ENCODE data around the gene PLPP3. TPM values are rescaled to one million over a fixed set of nuclear protein-coding genes. Genes with fewer than 3 reads are reported as not detected.
A peak's percentile ranks its signal among the peaks of the same experiment; 100 is the strongest.

Gene PLPP3
- total RNA-seq, 6 experiments from 2014 or later, result 47.8 to 118 (median 65.8) TPM

- peaks cover 0 to 81% (median 19%) of the 10 kb centered on the region in 4 donors for H3K4me1 ChIP-seq
- no peak for DNase-seq
- no peak overlapping the region for H3K27ac ChIP-seq
Measured at GRCh38 chr1:56539520-56539931, 39.8 kb downstream of the PLPP3 start.

DNA sequence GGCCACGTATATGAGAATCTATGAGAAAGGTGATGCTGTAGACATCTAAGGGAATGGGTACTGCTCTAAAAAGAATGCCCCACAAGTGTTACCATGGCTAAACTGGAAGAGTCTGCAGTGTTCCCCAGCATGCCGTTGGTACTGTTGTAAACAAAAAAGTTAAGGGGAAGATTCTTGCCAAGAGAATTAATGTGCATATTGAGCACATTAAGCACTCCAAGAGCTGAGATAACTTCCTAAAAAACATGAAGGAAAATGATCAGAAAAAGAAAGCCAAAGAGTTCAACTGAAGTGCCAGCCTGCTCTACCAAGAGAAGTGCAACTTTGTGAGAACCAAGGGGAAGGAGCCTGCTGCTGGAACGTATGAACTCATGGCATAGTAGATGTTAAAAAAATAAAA lies 40.8 kb downstream of the PLPP3 start:
- Histone ChIP-seq H3K27ac (no peak overlapping the region), H3K4me1 (peaks cover 0 to 78% (median 19%) of the 10 kb centered on the region in 4 donors), H3K27me3 (no peaks in the 10 kb centered on the region), H3K9me3 (no peaks in the 10 kb centered on the region), H3K36me3 (peaks cover 0 to 33% (median 11%) of the 10 kb centered on the region in 4 donors), H3K4me3 (no peak overlapping the region)
- TF ChIP-seq CTCF (IDR thresholded peaks at IDR 0.05), result no peak
- 37% methylated on average over 3 of the region's 3 CpGs for whole genome bisulfite sequencing (ENCODE audit: insufficient coverage, low coverage, low lambda C conversion rate, missing lambda C conversion rate)
- DNase-seq (no peak), ATAC-seq (no peak)
- intact Hi-C loops (cut with DNase I), result no loop called here

More at GRCh38 chr1:56539520-56539931, 39.8 kb downstream of the PLPP3 start:
- TF ChIP-seq CTCF (IDR thresholded peaks at IDR 0.05) (no peak), POLR2A (IDR thresholded peaks at IDR 0.05) (no peak)
- peak in 2 of 4 donors; percentile 6 to 22 for ATAC-seq
- intact Hi-C loops (cut with DNase I), result no loop called here
- H3K36me3 ChIP-seq, result peaks cover 0 to 23% (median 6%) of the 10 kb centered on the region in 4 donors
- 27% methylated on average over 2 of the region's 2 CpGs for WGBS (ENCODE audit: insufficient coverage, low coverage, low lambda C conversion rate, missing lambda C conversion rate)
- H3K27me3 ChIP-seq, result no peaks in the 10 kb centered on the region
- no peaks in the 10 kb centered on the region for H3K9me3 ChIP-seq
- no peak overlapping the region for H3K4me3 ChIP-seq

GRCh38 chr1:56537660-56538059 lies 41.7 kb downstream of the PLPP3 start:
- no peak for ATAC-seq

GRCh38 chr1:56535939-56536338 lies 43.4 kb downstream of the PLPP3 start:
- no peak overlapping the region for H3K27ac ChIP-seq
- WGBS (ENCODE audit: insufficient coverage, low coverage, low lambda C conversion rate, missing lambda C conversion rate), result 38% methylated on average over 4 of the region's 4 CpGs
- H3K9me3 ChIP-seq, result no peaks in the 10 kb centered on the region
- DNase-seq (no peak), ATAC-seq (peak; percentile 5 to 53 (median 20))
- TF ChIP-seq CTCF (IDR thresholded peaks at IDR 0.05) (no peak), POLR2A (IDR thresholded peaks at IDR 0.05) (no peak)
- intact Hi-C loops (cut with DNase I), result no loop called here
- no peaks in the 10 kb centered on the region for H3K27me3 ChIP-seq
- no peak overlapping the region for H3K4me3 ChIP-seq
- H3K36me3 ChIP-seq, result peaks cover 0 to 44% (median 13%) of the 10 kb centered on the region in 4 donors
- H3K4me1 ChIP-seq, result peaks cover 0 to 62% (median 19%) of the 10 kb centered on the region in 4 donors

More at GRCh38 chr1:56537660-56538059, 41.7 kb downstream of the PLPP3 start:
- Histone ChIP-seq H3K4me3 (no peak overlapping the region), H3K4me1 (peaks cover 0 to 78% (median 19%) of the 10 kb centered on the region in 4 donors), H3K27ac (no peak overlapping the region), H3K27me3 (no peaks in the 10 kb centered on the region), H3K36me3 (peaks cover 0 to 38% (median 13%) of the 10 kb centered on the region in 4 donors), H3K9me3 (no peaks in the 10 kb centered on the region)
- no peak for TF ChIP-seq POLR2A (IDR thresholded peaks at IDR 0.05)
- no peak for TF ChIP-seq CTCF (IDR thresholded peaks at IDR 0.05)
- 67% methylated on average over 1 of the region's 1 CpG for WGBS (ENCODE audit: insufficient coverage, low coverage, low lambda C conversion rate, missing lambda C conversion rate)
- intact Hi-C loops (cut with DNase I), result no loop called here
- DNase-seq, result no peak

All from right lobe of liver (tissue), 6 donors.